Ureter (tissue), 1 donor: ENCODE data around the gene IPO9. TPM values are rescaled to one million over a fixed set of nuclear protein-coding genes. Genes with fewer than 3 reads are reported as not detected.
"Not testable (repeated sequence)": the region's sequence is repeated elsewhere in the genome, so short reads cannot be mapped to it uniquely, and the experiment has no call there.

Experiments
- DNase-seq: peaks from one replicate; pipeline ENCODE4 v3.0.0-alpha.2; 2020; ENCODE audit warnings: low spot score
- total RNA-seq: library from RNA; stranded (reverse); gene quantifications from one replicate; pipeline ENCODE4 v1.2.4, GENCODE V29; 2023
- donor health status: DM: yes; HTN: yes; CAD: no.

The IPO9 gene
- total RNA-seq, 1 donor from 2014 or later, result 53.6 TPM

DNA sequence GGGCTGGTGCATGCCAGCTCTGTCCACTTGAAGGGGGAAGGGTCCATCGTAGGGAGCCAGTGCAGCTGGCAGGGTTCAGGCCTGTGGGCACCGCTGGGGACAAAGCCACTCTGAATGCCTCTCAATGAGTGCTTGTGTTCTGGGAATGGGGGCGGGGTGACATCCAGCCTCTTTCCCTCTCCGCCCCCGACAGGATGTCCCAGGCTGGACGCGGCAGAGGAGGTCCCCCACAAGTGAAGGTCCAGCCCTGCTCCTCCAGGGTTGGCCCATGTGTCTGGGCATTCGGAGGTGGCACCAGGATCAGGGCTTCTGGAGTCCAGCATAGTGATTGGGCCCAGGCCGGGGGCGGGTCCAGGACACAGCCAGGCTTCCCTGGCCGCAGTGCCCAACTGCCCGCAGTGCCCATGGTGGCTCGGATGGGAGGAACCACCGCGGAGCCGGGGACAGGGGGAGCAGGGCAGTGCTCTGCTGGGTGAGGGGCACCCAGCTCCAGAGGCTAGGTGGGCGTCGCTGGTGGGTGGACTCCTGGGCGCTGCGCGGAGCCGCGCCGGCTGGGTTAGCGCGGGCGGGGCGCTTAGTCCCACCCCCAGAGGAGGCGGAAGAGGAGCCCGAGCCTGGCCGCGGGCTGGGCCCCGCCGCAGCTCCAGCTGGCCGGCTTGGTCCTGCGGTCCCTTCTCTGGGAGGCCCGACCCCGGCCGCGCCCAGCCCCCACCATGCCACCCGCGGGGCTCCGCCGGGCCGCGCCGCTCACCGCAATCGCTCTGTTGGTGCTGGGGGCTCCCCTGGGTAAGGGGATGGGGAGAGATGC, 59.5 kb downstream of the IPO9 start, which contains the start of gene SHISA4:
Gene SHISA4 (plus strand): TSS at position 617 of the 808 bp plus-strand sequence. CDS start 97 bp downstream, at position 714.
- peak; percentile 70 for DNase-seq

DNA sequence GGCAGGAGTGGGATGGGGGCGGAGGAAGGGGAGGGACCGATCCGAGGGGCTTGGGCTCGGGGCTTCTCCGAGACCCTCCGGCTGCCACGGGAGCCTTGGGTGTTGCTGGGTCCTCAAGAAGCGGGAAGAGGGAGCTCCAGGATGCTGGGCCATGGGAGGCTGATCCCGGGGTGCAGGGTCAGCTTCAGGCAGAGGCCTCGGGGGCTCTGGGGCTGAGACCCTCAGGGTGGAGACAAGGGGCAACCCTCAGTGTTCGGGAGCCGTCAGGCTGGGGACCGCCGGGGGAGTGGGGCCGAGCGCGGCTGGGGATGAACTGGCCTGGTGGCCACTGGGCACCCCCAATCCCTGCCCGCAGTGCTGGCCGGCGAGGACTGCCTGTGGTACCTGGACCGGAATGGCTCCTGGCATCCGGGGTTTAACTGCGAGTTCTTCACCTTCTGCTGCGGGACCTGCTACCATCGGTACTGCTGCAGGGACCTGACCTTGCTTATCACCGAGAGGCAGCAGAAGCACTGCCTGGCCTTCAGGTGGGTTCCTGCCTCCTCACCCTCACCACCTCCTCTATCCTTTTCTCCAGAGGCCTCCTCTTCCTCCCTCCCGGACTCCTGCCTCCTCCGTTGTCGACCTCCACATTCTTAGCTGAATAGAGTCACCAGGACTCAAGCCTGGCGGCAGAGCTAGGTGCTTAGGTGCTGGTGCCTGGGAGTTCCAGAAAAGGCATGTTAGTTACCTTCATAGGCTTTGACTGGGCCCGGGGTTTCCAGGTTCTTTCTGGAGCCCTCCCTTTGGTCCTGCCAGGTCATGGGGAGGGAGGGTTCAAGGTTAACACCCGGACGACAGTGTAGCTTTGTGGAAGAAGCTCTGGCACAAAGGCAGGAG, 60.4 kb downstream of the IPO9 start:
- DNase-seq, result no peak

DNA sequence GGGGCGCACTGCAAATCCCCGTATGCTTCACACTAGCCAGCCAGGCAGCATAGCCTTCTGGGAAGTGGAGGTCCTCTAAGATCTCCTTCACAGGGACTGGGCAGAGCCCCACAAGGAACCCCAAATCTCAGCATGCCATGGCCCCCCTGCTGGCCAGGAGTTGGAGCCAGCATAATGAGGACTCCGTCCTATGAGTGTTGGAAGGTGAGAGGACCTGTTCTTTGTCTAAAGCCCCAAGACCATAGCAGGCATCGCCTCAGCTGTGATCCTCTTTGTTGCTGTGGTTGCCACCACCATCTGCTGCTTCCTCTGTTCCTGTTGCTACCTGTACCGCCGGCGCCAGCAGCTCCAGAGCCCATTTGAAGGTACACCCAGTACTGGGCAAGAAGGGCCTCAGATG, 61.3 kb downstream of the IPO9 start:
- no peak for DNase-seq

DNA sequence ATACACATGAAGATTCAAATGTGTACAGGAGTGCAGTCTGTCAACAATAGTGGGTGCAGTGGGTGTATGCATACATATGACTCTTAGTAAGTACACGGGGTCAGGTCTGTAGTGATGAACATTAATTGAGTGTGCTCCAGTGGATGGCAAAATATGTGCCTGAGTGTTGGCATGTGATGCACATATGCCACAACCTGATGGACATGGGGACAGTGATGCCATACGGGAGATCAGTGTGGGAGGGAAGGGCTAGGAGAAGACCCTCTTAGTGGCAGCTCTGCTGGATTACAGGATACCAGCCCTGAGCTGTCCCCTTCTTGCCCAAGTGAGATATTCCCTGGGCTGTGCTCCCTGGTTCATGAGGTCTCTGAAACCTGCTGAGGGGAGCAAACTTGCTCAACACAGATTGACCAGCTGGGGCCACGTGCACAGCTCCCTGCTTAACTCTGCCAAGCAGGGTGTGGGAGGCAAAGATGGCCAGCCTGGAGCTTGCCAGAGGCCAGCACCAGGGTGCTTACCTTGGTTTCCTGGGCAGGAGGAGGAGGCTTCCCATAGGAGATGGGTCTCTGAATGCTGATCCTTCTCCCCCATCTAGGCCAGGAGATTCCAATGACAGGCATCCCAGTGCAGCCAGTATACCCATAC, 62.0 kb downstream of the IPO9 start:
- DNase-seq, result no peak

DNA sequence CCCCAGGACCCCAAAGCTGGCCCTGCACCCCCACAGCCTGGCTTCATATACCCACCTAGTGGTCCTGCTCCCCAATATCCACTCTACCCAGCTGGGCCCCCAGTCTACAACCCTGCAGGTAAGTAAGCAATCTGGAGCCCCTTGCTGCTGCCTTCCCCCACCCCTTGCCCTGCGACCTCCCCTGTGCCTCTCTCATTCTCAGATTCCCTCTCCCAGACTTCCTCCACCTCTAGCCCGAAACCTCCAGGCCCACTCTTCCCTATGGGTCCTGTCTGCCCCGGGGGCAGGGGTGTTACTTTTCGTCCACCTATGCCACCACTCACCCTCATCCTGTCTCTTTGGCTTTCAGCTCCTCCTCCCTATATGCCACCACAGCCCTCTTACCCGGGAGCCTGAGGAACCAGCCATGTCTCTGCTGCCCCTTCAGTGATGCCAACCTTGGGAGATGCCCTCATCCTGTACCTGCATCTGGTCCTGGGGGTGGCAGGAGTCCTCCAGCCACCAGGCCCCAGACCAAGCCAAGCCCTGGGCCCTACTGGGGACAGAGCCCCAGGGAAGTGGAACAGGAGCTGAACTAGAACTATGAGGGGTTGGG, 62.6 kb downstream of the IPO9 start:
- no peak for DNase-seq

DNA sequence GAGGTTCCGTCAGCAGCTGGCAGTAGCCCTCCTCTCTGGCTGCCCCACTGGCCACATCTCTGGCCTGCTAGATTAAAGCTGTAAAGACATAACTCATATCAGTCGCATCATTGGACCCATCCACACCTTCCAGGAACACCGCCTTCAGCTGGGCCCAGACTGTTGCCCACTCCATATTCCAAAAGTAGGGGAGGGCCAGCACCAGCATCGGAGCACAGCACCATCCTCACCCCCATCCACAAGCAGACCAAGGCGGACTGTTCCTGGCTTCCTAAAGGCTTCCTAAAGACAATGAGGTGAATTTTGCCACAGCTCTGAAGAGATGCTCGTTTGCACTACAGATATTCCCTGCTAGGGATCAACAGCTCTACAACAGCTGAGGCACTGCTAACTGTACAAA, 63.3 kb downstream of the IPO9 start:
- DNase-seq, result no peak

DNA sequence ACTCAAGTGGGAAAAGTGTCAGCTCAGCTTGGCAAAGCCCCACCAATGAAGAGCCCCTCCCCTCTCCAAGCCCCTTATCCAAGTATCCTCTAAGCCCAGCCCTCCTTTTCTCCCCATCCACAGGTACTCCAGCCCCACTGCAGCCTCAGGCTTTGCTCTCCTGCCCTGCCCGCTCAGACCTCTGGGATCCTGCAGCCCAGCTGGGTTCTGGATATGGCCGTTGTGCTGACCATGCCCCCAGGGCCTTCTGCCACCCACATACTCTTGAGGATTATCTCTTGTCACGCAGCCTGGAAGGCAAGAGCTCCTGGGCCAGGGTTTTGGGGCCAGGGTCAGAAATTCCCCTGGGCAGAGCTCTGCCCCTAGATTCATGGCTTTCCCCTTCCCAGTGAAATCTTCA, 64.5 kb downstream of the IPO9 start:
- no peak for DNase-seq

DNA sequence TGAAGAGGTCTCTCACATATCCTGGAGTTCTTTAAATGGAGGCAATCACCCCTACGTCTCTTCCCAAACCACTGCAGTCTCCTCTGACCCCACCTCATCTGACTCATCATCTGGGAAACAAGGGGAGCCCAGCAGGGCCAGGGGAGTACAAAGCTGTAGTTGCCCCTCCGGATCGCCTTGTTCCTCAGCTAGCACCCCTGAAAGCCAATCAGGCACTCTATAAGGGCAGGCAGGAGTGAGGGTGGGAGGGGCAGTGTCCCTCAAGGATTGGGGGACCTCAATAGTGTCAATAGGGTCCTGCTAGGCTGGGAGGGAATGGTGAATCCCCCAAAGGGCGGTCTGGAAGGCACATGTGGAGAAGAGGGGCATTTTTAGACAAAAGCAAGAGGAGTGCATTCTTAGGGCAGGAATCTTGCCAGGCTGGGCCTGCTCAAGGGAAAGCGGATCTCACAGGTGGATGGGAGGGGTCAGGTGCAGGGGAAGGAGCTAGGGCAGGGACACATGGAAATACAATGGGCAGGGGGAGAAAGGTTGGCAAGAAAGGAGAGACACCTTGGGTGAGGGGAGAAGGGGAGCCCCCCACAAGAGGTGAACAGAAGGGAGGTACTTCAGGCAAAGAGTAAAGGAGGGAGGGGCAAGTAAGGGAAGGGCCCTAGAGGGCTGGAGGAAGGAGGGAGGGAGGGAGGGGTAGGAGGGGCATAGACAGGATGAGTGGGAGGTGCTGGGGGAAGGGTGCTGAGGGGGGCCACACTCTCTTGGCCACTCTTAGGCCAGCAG, 65.6 kb downstream of the IPO9 start:
- DNase-seq, result no peak

DNA sequence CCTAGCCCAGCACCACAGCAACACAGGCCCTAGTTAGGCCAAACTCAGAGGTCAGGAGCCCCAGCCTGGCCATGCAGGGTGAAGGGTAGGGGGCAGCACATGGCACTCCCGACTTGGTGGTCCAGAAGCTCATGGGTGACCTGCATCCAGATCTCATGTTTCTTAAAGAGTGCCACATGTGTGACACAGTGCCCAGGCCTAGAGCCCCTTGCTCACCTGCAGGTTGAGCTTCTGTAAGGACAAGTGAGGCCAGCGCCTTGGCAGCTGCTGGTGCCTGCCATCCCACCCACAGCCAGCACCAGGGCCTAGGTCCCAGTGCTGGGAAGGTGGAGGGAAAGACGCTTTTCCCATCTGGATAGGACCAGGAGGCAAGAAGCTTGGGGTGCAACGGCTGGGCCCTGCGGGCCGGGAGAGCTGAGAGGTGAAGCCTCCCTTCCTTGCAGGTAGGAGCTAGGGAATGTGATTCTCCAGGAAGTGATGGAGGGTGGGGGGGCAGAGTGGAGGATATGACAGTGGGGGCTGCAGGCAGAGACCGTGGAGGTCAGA, 66.2 kb downstream of the IPO9 start:
- no peak for DNase-seq

DNA sequence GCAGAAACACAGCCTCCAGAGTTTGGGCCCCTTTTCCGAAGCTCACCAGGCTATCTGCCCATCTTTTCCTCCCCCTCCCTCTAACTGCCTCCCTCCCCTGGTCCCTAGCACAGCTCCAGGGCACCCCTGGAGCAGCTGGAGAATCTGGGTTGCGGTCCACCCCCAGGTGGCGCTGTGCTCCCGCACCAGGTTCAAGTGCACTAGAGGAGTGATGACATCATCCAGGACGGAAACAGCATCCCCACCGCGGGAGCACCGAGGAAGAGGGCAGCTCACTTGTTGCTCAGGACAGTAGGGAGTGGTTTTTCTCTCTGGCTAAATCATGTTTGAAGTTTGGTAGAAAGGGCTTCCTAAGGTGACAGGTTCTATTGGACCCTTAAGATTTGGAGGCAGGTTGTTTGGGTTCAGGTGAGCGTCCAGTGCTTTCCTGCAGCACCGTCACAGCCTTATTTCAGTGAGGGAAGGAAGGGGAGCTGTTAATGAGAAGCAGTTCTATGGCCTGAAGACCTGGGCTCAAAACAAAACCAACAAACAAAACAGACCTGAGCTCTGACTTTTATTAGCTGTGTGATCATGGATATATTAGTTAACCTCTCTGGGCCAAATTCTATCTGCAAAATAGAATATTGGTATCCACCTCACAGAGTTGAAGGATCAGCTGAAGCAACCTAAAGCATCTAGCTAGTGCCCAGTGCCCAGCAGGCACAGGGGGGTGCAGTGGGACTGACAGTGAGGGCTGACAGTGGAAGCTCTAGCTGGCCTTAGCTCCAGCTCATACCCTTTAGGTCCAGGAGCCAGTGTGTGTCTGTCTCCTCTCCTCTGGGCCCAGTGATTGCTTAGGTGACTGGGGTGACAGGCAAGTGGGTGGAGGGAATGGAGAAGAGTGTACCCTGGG, 67.2 kb downstream of the IPO9 start:
- peak; percentile 92 for DNase-seq

DNA sequence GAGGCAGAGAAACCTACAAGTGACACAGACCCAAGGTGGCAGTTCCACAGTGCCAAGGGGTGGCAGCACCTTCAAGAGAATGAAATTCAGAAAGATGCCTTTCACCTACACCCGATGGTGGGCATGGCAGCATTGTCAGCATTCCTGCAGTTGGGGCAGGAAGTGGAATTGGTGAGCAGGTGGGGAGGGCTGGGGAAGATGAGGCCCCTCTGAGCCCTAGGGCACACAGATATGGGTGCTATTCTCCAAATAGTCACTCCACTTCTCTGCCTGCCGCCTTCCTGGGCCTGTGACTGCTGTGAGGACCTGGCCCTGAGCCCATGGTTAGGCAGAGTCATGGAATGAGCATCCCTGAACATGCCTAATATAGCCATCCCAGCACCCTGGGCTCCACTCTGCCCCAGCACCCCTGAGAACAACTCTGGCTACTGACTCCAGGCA, 68.0 kb downstream of the IPO9 start:
- no peak for DNase-seq

DNA sequence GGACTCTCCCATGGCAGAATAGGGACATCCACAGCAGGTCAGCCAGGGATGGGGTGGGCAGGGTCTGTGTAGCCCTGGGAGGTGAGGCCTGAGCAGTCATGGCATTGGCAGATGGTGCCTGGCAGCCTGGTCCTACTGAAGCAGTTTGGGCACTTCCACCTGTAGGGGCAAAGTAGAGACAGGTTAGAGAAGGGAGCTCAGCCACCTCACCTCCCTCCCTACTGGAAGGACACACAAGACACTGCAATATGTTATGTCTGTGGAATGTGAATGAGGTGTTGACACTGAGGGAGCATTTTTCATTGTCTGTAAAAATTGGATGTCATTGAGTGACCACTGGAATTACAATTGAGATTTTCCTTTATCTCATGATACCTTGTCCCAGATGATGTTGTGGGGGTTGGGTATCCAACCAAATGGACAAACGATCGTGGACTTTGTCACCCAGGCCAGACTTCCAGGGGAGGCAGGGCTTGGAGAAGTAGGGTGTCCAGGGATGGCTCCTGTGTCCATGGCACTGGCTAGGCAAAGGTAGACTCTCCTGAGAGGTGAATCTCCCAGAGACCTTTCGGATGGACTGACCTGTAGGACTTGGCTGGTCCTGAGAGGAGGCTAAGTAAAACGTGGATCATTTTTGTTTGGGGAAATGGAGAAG, 69.4 kb downstream of the IPO9 start:
- no peak for DNase-seq

DNA sequence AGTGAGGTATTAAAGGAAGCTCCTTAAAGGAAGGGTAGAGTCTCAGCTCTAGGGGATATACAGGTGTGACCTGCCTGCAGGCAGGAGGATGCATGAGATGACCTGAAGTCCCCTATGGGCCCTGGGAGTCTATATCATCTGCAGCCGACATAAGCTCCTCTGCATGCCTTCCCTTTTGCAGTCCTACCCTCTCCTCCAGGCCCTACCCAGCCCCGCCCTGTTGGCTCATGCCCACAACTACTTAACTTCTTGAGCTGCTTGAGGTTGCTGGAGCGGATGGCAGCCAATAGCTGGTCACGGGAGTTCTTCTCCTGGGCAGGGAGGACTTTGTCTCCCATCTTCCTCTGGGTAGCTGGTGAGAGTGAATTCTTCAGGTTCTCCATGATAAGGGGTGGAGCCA, 70.0 kb downstream of the IPO9 start:
- DNase-seq, result no peak

DNA sequence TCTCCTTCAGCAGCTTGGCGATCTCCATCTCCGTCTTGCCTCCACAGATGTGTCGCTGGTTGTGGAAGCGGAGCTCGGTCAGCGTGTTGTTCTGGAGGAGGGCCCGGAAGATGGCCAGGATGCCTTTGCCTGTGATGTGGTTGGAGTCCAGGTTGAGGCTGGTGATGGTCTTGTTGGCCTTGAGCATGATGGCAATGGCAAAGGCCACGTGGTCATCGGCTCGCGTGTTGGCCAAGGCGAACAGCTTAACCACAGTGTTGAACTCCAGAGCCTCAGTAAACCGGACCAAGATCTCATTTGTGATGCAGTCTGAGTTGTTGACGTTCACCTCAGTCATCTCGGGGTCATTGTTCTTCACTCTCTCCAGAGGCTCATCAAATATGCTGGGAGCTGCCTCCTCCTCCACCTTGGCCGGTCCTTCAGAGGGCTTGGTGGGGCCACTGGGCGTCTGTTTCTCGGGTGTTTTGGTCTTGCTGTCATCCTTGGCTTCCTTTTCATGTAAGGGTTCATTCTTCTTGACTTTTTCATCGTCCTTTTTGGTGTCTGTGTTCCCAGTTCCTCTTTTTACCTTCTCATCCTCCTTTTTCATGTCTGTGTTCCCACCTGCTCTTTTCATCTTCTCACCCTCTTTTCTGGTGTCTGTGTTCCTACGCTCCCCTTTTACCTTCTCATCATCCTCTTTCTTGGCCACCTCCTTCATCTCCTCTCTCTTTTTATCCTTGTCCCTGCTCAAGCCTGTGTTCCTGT, 70.9 kb downstream of the IPO9 start:
- DNase-seq, result no peak

DNA sequence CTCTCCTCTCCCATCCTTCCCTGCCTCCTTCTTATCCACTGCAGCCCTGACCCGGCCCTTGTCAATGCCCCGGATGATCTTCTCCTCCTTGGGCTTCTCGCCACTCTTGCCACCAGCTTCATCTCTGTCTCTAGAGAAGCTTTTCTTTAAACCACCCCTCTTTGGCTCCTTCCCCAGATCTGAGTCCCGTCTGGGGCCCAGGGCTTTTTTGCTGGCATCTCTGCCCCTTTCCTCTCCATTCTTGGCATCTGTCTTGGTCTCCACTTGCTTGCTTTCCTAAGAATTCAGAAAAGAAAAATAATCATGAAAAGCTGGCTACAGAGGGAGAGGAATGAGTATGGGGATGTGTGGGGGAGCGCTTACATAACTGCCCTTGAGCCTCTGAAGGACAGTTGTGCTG, 71.5 kb downstream of the IPO9 start:
- DNase-seq, result no peak

DNA sequence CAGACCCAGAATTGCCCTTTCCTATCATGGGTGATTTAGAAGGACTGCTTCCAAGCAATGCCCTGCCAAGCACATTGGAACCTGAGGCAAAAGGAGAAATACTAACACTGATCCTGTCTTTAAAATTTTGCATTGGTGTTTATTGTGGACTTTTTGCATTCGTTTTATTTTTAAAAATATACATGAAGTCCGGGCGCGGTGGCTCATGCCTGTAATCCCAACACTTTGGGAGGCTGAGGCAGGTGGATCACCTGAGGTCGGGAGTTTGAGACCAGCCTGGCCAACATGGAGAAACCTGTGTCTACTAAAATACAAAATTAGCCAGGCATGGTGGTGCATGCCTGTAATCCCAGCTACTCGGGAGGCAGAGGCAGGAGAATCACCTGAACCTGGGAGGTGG, 72.1 kb downstream of the IPO9 start:
- DNase-seq, result not testable (repeated sequence)

DNA sequence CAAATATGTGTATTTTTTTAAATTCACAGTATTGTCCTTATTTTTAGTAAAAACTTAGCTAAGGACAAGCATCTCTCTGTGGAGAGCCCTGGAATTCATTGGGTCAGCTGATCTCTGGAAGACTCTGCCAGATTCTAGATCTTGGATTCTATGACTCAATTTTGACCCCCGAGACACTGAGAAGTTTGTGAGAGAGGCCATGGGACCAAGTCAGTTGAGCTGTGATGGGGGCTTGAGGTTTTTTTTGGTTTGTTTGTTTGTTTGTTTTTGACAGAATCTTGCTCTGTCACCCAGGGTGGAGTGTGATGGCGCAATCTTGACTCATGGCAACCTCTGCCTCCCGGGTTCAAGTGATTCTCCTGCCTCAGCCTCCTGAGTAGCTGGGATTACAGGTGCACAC, 73.2 kb downstream of the IPO9 start:
- no peak for DNase-seq

DNA sequence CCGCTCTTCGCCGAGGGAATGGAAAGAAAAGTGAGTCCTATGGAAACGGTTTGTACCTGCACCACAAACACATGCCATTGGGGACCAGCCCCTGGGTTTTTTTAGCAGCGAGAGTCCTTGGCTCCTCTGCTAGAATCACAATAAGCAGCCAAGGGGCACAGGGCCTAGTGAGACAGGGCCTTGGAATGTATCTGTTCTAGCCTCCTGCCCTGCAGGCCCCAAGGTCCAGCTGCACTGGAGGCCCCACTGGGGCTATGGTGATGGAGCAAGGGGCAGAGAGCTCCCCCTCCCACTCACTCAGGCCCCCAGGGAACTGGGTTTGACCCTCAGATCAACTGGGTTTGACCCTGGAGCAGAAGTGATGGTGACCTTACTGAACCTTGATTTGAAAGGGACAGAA, 74.2 kb downstream of the IPO9 start:
- DNase-seq, result no peak

DNA sequence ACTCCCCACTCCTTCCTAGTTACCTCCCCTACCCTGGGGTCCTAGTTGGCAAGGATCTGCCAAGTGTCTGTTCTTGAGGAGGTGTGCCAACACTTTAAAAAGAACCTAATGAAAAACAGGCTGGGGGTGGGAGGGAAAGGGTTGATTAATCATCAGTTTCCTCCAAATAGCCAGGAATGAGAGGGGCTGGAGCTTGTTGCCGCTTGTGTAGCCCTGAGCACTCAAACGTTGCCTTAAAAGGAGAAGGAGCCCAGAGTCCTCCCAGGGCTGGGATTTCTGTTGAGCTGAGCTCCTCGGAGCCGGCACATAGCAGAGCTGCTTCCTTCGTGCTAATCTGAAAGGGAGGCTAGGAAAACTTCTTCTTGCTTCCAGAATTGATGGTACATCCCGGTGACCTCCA, 75.6 kb downstream of the IPO9 start:
- peak; percentile 76 for DNase-seq
